Progenitor cell of endocrine pancreas (in vitro differentiated cells): ENCODE measurements around the gene TOMM20. TPM values are rescaled to one million over a fixed set of nuclear protein-coding genes. Genes with fewer than 3 reads are reported as not detected.
"Not testable (repeated sequence)": the region's sequence is repeated elsewhere in the genome, so short reads cannot be mapped to it uniquely, and the experiment has no call there.

Experiments
- DNase-seq: peaks from one replicate; pipeline ENCODE4 v3.0.0; 2021; ENCODE audit warnings: low spot score; ENCODE audit not compliant: unreplicated experiment
- H3K27ac Mint-ChIP-seq: 2 replicates; pipeline ENCODE4 v1.8.0; 2021; ENCODE audit warnings: mild to moderate bottlenecking, moderate library complexity, mixed read lengths
- H3K27me3 Mint-ChIP-seq: 2 replicates; pipeline ENCODE4 v1.8.0; 2021; ENCODE audit warnings: mixed read lengths
- H3K36me3 Mint-ChIP-seq: 2 replicates; pipeline ENCODE4 v1.8.0; 2022; ENCODE audit warnings: mixed read lengths; ENCODE audit not compliant: insufficient read depth
- H3K4me1 Mint-ChIP-seq: 2 replicates; pipeline ENCODE4 v1.8.0; 2021; ENCODE audit warnings: low read depth, mixed read lengths
- H3K4me3 Mint-ChIP-seq: 2 replicates; pipeline ENCODE4 v1.8.0; 2021; ENCODE audit warnings: low read depth, mild to moderate bottlenecking, moderate library complexity, mixed read lengths
- H3K9me3 Mint-ChIP-seq: 2 replicates; pipeline ENCODE4 v1.8.0; 2021; ENCODE audit warnings: low read depth, mixed read lengths
- CTCF ChIP-seq: fragments of 200-600 bp; sonication (generic); IDR thresholded peaks from one replicate; pipeline ENCODE4 v1.5.0; 2021; ENCODE audit warnings: antibody characterized with exemption, mild to moderate bottlenecking; ENCODE audit not compliant: unreplicated experiment
- total RNA-seq: library from RNA; stranded (reverse); gene quantifications from 2 replicates; pipeline ENCODE4 v1.2.1, GENCODE V29; 2021

Gene TOMM20
- total RNA-seq, 1 donor from 2014 or later, result 110 TPM

- Mint-ChIP-seq H3K4me3 (peak overlapping the region; percentile 30), H3K27me3 (no peaks in the 10 kb centered on the region), H3K9me3 (no peaks in the 10 kb centered on the region), H3K4me1 (peaks cover 17% of the 10 kb centered on the region), H3K27ac (peak overlapping the region; percentile 92), H3K36me3 (no peaks in the 10 kb centered on the region)
- no peak for TF ChIP-seq CTCF
- DNase-seq, result no peak
Observed at GRCh38 chr1:235090406-235091069, 38.1 kb downstream of the TOMM20 start.

DNA sequence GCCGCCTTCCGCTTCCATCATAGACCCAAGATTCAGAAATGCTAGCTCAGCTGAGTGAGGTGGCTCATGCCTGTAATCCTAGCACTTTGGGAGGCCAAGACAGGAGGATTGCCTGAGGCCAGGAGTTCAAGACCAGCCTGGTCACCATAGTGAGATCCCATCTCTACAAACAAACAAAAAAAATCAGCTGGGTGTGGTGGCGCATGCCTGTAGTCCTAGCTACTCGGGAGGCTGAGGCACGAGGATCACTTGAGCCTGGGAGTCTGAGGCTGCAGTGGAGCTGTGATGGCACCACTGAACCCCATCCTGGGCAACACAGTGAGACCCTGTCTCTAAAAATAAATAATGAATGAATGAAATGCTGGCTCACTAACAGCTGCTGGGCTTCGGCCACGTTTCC lies 39.7 kb downstream of the TOMM20 start:
- H3K27me3 Mint-ChIP-seq, result no peaks in the 10 kb centered on the region
- H3K4me3 Mint-ChIP-seq, result no peak overlapping the region
- no peaks in the 10 kb centered on the region for H3K36me3 Mint-ChIP-seq
- H3K4me1 Mint-ChIP-seq, result peaks cover 21% of the 10 kb centered on the region
- DNase-seq, result no peak
- TF ChIP-seq CTCF, result no peak
- no peaks in the 10 kb centered on the region for H3K9me3 Mint-ChIP-seq
- H3K27ac Mint-ChIP-seq, result no peak overlapping the region

DNA sequence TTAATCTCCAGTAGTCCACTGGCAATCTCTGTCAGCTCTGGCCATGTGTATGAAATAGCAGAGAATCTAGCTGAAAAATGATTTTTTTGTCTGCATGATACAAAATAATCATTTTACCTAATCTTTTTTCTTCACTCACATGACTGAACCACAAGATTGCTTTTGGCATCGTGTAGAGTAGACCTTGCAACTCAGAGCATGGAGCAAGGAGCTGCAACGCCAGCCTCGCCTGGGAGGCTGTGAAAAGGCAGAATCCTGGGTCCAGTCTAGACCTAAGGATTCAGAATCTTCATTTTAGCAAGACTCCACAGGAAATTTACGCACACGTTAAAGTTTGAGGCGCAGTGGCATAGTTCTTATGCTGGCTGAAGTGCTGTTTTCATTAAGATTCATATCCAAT lies 40.2 kb downstream of the TOMM20 start:
- H3K36me3 Mint-ChIP-seq, result no peaks in the 10 kb centered on the region
- no peak overlapping the region for H3K27ac Mint-ChIP-seq
- H3K4me3 Mint-ChIP-seq, result no peak overlapping the region
- peaks cover 23% of the 10 kb centered on the region for H3K4me1 Mint-ChIP-seq
- DNase-seq, result no peak
- TF ChIP-seq CTCF, result no peak
- H3K27me3 Mint-ChIP-seq, result no peaks in the 10 kb centered on the region
- H3K9me3 Mint-ChIP-seq, result no peaks in the 10 kb centered on the region

GRCh38 chr1:235087906-235088305 lies 40.7 kb downstream of the TOMM20 start:
- H3K27ac Mint-ChIP-seq, result peak overlapping the region; percentile 54
- peaks cover 26% of the 10 kb centered on the region for H3K4me1 Mint-ChIP-seq
- H3K4me3 Mint-ChIP-seq, result no peak overlapping the region
- H3K36me3 Mint-ChIP-seq, result no peaks in the 10 kb centered on the region
- no peaks in the 10 kb centered on the region for H3K27me3 Mint-ChIP-seq
- TF ChIP-seq CTCF, result no peak
- no peak for DNase-seq
- no peaks in the 10 kb centered on the region for H3K9me3 Mint-ChIP-seq

- not testable (repeated sequence) for DNase-seq, H3K4me3 Mint-ChIP-seq, H3K36me3 Mint-ChIP-seq, H3K27me3 Mint-ChIP-seq, H3K27ac Mint-ChIP-seq, H3K9me3 Mint-ChIP-seq
- peaks cover 26% of the 10 kb centered on the region for H3K4me1 Mint-ChIP-seq
Observed at GRCh38 chr1:235085411-235086117, 43.1 kb downstream of the TOMM20 start.

- H3K36me3 Mint-ChIP-seq, DNase-seq, H3K4me3 Mint-ChIP-seq, H3K27ac Mint-ChIP-seq, H3K27me3 Mint-ChIP-seq, H3K9me3 Mint-ChIP-seq: not testable (repeated sequence)
- H3K4me1 Mint-ChIP-seq, result peaks cover 19% of the 10 kb centered on the region
Observed at GRCh38 chr1:235080788-235081187, 47.8 kb downstream of the TOMM20 start.

GRCh38 chr1:235080297-235080657 lies 48.4 kb downstream of the TOMM20 start:
- not testable (repeated sequence) for H3K4me3 Mint-ChIP-seq, H3K36me3 Mint-ChIP-seq, DNase-seq, H3K9me3 Mint-ChIP-seq, H3K27me3 Mint-ChIP-seq
- Mint-ChIP-seq H3K4me1 (peaks cover 24% of the 10 kb centered on the region), H3K27ac (peak overlapping the region; percentile 66)
